Peyer's patch (tissue), 4 donors: Measurements from ENCODE around the gene DCUN1D3. TPM values are rescaled to one million over a fixed set of nuclear protein-coding genes. Genes with fewer than 3 reads are reported as not detected.

Source experiments
- DNase-seq, 3 donors: peaks; one replicate each; pipeline ENCODE4 v3.0.0-alpha.2; 2017 to 2019
- H3K27ac ChIP-seq, 4 donors: fragments of 200-600 bp; sonication (generic); one replicate each; pipeline ENCODE4 v1.5.1; 2016 to 2019
- H3K27me3 ChIP-seq, 2 donors: fragments of 200-600 bp; sonication (generic); one replicate each; pipeline ENCODE4 v1.5.1; 2019
- H3K36me3 ChIP-seq, 3 donors: fragments of 200-600 bp; sonication (generic); one replicate each; pipeline ENCODE4 v1.5.1; 2016 to 2019
- H3K4me1 ChIP-seq, 4 donors: fragments of 200-600 bp; sonication (generic); one replicate each; pipeline ENCODE4 v1.5.1; 2016 to 2019
- H3K4me3 ChIP-seq, 4 donors: fragments of 200-600 bp; sonication (generic); 1 replicate in 3 of 4; 2 replicates in 1 of 4; pipeline ENCODE4 v1.5.1; 2016 to 2019; ENCODE audit warnings: mild to moderate bottlenecking in 1 of 4
- H3K9me3 ChIP-seq, 4 donors: fragments of 200-600 bp; sonication (generic); one replicate each; pipeline ENCODE4 v1.5.1; 2016 to 2019; ENCODE audit warnings: mild to moderate bottlenecking in 1 of 4
- CTCF ChIP-seq, 6 experiments: fragments of 450-650 bp in 4 of 6; fragments of 200-600 bp in 2 of 6; sonication (generic) in 1 of 6; IDR thresholded peaks; one replicate each; pipeline ENCODE4 v1.5.1; 2017 to 2019; ENCODE audit warnings: antibody characterized with exemption in 6 of 6, mild to moderate bottlenecking in 3 of 6, moderate library complexity in 1 of 6
- POLR2A ChIP-seq, 2 donors: fragments of 450-650 bp; IDR thresholded peaks; one replicate each; pipeline ENCODE4 v1.5.1; 2017; ENCODE audit warnings: antibody characterized with exemption in 2 of 2, mild to moderate bottlenecking in 2 of 2, moderate library complexity in 2 of 2
- total RNA-seq, 4 donors: library from RNA; depleted of rRNA; stranded (reverse); fragments of >200 nt; gene quantifications; one replicate each; pipeline ENCODE4 v1.1.0, GENCODE V29; 2016

DCUN1D3 gene
- total RNA-seq, 4 donors from 2014 or later: 6.5 to 12.2 (median 9.5) TPM

- Histone ChIP-seq H3K27me3 (no peaks in the 10 kb centered on the region), H3K4me1 (peaks cover 0 to 34% (median 3%) of the 10 kb centered on the region in 4 donors), H3K9me3 (no peaks in the 10 kb centered on the region), H3K4me3 (no peak overlapping the region), H3K36me3 (no peaks in the 10 kb centered on the region), H3K27ac (no peak overlapping the region)
- TF ChIP-seq POLR2A (IDR thresholded peaks at IDR 0.05) (no peak), CTCF (IDR thresholded peaks at IDR 0.05) (no peak)
- no peak for DNase-seq
These were observed 28.9 kb downstream of the DCUN1D3 start for GRCh38 chr16:20871258-20871657.

- Histone ChIP-seq H3K4me1 (peaks cover 0 to 44% (median 3%) of the 10 kb centered on the region in 4 donors), H3K4me3 (no peak overlapping the region), H3K36me3 (no peaks in the 10 kb centered on the region), H3K27ac (peak overlapping the region in 2 of 4 donors; percentile 9 to 53), H3K27me3 (no peaks in the 10 kb centered on the region), H3K9me3 (no peaks in the 10 kb centered on the region)
- TF ChIP-seq POLR2A (IDR thresholded peaks at IDR 0.05) (no peak), CTCF (IDR thresholded peaks at IDR 0.05) (no peak)
- DNase-seq: no peak
These were observed 29.9 kb downstream of the DCUN1D3 start for GRCh38 chr16:20870122-20870820.

- Histone ChIP-seq H3K4me1 (peaks cover 0 to 44% (median 0%) of the 10 kb centered on the region in 4 donors), H3K9me3 (no peaks in the 10 kb centered on the region), H3K27me3 (no peaks in the 10 kb centered on the region), H3K36me3 (no peaks in the 10 kb centered on the region), H3K27ac (peak overlapping the region in 2 of 4 donors; percentile 52 to 53), H3K4me3 (no peak overlapping the region)
- DNase-seq: peak; percentile 31 to 88 (median 86)
- TF ChIP-seq CTCF (IDR thresholded peaks at IDR 0.05): no peak
- TF ChIP-seq POLR2A (IDR thresholded peaks at IDR 0.05): no peak
These were observed 31.3 kb downstream of the DCUN1D3 start for GRCh38 chr16:20868890-20869289.

GRCh38 chr16:20867585-20867984, 32.6 kb downstream of the DCUN1D3 start:
- TF ChIP-seq POLR2A (IDR thresholded peaks at IDR 0.05) (no peak), CTCF (IDR thresholded peaks at IDR 0.05) (no peak)
- peaks cover 0 to 44% (median 0%) of the 10 kb centered on the region in 4 donors for H3K4me1 ChIP-seq
- no peak for DNase-seq
- no peak overlapping the region for H3K4me3 ChIP-seq
- H3K9me3 ChIP-seq: no peaks in the 10 kb centered on the region
- no peaks in the 10 kb centered on the region for H3K36me3 ChIP-seq
- no peaks in the 10 kb centered on the region for H3K27me3 ChIP-seq
- H3K27ac ChIP-seq: no peak overlapping the region

- Histone ChIP-seq H3K27me3 (no peaks in the 10 kb centered on the region), H3K27ac (peak overlapping the region in 1 of 4 donors; percentile 29), H3K4me1 (peaks cover 0 to 44% (median 0%) of the 10 kb centered on the region in 4 donors), H3K4me3 (no peak overlapping the region), H3K36me3 (peaks cover 0 to 6% (median 0%) of the 10 kb centered on the region in 3 donors), H3K9me3 (no peaks in the 10 kb centered on the region)
- DNase-seq: no peak
- TF ChIP-seq POLR2A (IDR thresholded peaks at IDR 0.05) (no peak), CTCF (IDR thresholded peaks at IDR 0.05) (no peak)
These were observed 33.4 kb downstream of the DCUN1D3 start for GRCh38 chr16:20866801-20867200.
